ENCODE data around the gene PRDX5. TPM values are rescaled to one million over a fixed set of nuclear protein-coding genes. Genes with fewer than 3 reads are reported as not detected.

The PRDX5 gene
- total RNA-seq, 1 experiment from 2014 or later = 205 TPM

DNA sequence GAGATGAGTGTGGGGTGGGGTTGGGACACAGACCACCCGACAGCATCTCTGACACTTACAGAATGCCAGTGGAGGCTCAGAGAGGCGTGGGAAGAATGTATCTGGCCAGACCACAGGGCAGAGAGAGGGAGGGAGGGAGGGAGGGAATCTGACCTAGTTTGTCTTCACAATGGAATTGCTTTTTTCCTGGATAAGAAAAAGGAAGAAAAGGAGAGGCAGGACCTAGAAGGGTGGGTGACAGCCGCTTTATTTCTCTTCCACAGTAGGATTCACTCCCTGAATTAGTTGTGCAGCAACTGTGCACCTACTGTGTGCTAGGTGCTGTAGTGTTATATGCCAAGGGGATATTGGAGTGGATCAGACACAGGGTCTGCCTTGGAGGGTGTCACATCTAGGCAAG is 23.1 kb upstream of the PRDX5 start:
- peaks cover 10% of the 10 kb centered on the region for H3K4me1 ChIP-seq (ENCODE audit: low read length)
- H3K4me3 ChIP-seq (ENCODE audit: low read length) = no peak overlapping the region
- H3K27ac ChIP-seq (ENCODE audit: low read length) = no peak overlapping the region
- H3K9ac ChIP-seq (ENCODE audit: low read length) = no peak overlapping the region
- no peaks in the 10 kb centered on the region for H3K36me3 ChIP-seq (ENCODE audit: insufficient read depth, low read length)
- no peaks in the 10 kb centered on the region for H3K9me3 ChIP-seq (ENCODE audit: low read length)
- no peak overlapping the region for H2AFZ ChIP-seq (ENCODE audit: low read length)
- no peaks in the 10 kb centered on the region for H3K9me2 ChIP-seq (replicated peaks; ENCODE audit: insufficient read depth, low read length)
- no peaks in the 10 kb centered on the region for H3K79me2 ChIP-seq (ENCODE audit: low read length)
- no peaks in the 10 kb centered on the region for H4K20me1 ChIP-seq (ENCODE audit: insufficient read depth, low read depth, low read length)
- H3K4me2 ChIP-seq (ENCODE audit: low read depth, low read length, poor library complexity, severe bottlenecking) = no peak overlapping the region
- H3K27me3 ChIP-seq (ENCODE audit: low read length) = no peaks in the 10 kb centered on the region
- no peak for DNase-seq

- no peaks in the 10 kb centered on the region for H4K20me1 ChIP-seq (ENCODE audit: insufficient read depth, low read depth, low read length)
- H3K9me2 ChIP-seq (replicated peaks; ENCODE audit: insufficient read depth, low read length) = no peaks in the 10 kb centered on the region
- no peaks in the 10 kb centered on the region for H3K36me3 ChIP-seq (ENCODE audit: insufficient read depth, low read length)
- H3K27ac ChIP-seq (ENCODE audit: low read length) = no peak overlapping the region
- H3K9ac ChIP-seq (ENCODE audit: low read length) = no peak overlapping the region
- peaks cover 16% of the 10 kb centered on the region for H3K4me1 ChIP-seq (ENCODE audit: low read length)
- H3K4me3 ChIP-seq (ENCODE audit: low read length) = no peak overlapping the region
- H3K4me2 ChIP-seq (ENCODE audit: low read depth, low read length, poor library complexity, severe bottlenecking) = no peak overlapping the region
- H3K9me3 ChIP-seq (ENCODE audit: low read length) = no peaks in the 10 kb centered on the region
- DNase-seq = peak; percentile 61
- H3K79me2 ChIP-seq (ENCODE audit: low read length) = no peaks in the 10 kb centered on the region
- no peaks in the 10 kb centered on the region for H3K27me3 ChIP-seq (ENCODE audit: low read length)
- no peak overlapping the region for H2AFZ ChIP-seq (ENCODE audit: low read length)
Observed at GRCh38 chr11:64295760-64296159, 22.2 kb upstream of the PRDX5 start.

GRCh38 chr11:64296236-64296635 is 21.7 kb upstream of the PRDX5 start:
- no peaks in the 10 kb centered on the region for H3K36me3 ChIP-seq (ENCODE audit: insufficient read depth, low read length)
- no peak overlapping the region for H2AFZ ChIP-seq (ENCODE audit: low read length)
- no peaks in the 10 kb centered on the region for H4K20me1 ChIP-seq (ENCODE audit: insufficient read depth, low read depth, low read length)
- H3K27ac ChIP-seq (ENCODE audit: low read length) = no peak overlapping the region
- no peak overlapping the region for H3K4me2 ChIP-seq (ENCODE audit: low read depth, low read length, poor library complexity, severe bottlenecking)
- no peaks in the 10 kb centered on the region for H3K9me2 ChIP-seq (replicated peaks; ENCODE audit: insufficient read depth, low read length)
- no peak overlapping the region for H3K9ac ChIP-seq (ENCODE audit: low read length)
- H3K9me3 ChIP-seq (ENCODE audit: low read length) = no peaks in the 10 kb centered on the region
- H3K79me2 ChIP-seq (ENCODE audit: low read length) = no peaks in the 10 kb centered on the region
- no peak overlapping the region for H3K4me3 ChIP-seq (ENCODE audit: low read length)
- H3K4me1 ChIP-seq (ENCODE audit: low read length) = peaks cover 18% of the 10 kb centered on the region
- DNase-seq = no peak
- H3K27me3 ChIP-seq (ENCODE audit: low read length) = no peaks in the 10 kb centered on the region

GRCh38 chr11:64296830-64297698 is 20.9 kb upstream of the PRDX5 start:
- H3K9me2 ChIP-seq (replicated peaks; ENCODE audit: insufficient read depth, low read length) = no peaks in the 10 kb centered on the region
- no peaks in the 10 kb centered on the region for H3K9me3 ChIP-seq (ENCODE audit: low read length)
- no peak overlapping the region for H3K27ac ChIP-seq (ENCODE audit: low read length)
- H3K79me2 ChIP-seq (ENCODE audit: low read length) = no peaks in the 10 kb centered on the region
- H3K27me3 ChIP-seq (ENCODE audit: low read length) = no peaks in the 10 kb centered on the region
- H3K4me1 ChIP-seq (ENCODE audit: low read length) = peaks cover 18% of the 10 kb centered on the region
- H3K36me3 ChIP-seq (ENCODE audit: insufficient read depth, low read length) = no peaks in the 10 kb centered on the region
- DNase-seq = no peak
- no peak overlapping the region for H3K4me2 ChIP-seq (ENCODE audit: low read depth, low read length, poor library complexity, severe bottlenecking)
- no peak overlapping the region for H2AFZ ChIP-seq (ENCODE audit: low read length)
- no peaks in the 10 kb centered on the region for H4K20me1 ChIP-seq (ENCODE audit: insufficient read depth, low read depth, low read length)
- no peak overlapping the region for H3K9ac ChIP-seq (ENCODE audit: low read length)
- H3K4me3 ChIP-seq (ENCODE audit: low read length) = no peak overlapping the region

DNA sequence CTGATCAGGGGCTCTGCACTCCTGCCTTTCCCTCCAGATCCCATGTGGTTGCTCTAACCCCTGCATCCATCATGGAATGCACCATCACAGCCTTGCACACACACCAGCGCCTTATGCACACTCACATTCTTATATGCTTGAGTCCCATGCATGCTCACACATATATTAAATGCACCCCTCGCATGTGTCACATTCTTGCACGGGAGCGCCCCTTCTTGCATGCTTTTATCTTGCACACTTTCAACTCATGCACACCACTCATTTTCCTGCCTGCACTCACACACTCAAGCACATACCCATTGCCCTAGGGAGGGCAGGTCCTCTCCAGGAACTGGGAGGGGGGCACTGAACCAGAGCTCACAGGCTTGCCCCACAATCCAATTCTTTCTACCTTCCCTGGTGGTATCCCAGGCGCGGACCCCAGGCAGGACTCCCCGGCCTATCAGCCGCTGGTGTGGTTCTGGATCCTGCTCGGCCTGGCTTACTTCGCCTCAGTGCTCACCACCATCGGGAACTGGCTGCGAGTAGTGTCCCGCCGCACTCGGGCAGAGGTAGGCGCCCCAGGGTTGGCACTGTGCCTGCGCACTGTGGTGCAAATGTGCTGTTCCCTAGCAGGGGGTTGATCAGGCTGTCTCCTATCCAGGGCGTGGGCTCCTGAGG is 20.1 kb upstream of the PRDX5 start:
- no peaks in the 10 kb centered on the region for H3K9me3 ChIP-seq (ENCODE audit: low read length)
- H4K20me1 ChIP-seq (ENCODE audit: insufficient read depth, low read depth, low read length) = no peaks in the 10 kb centered on the region
- no peak overlapping the region for H3K4me2 ChIP-seq (ENCODE audit: low read depth, low read length, poor library complexity, severe bottlenecking)
- H3K36me3 ChIP-seq (ENCODE audit: insufficient read depth, low read length) = no peaks in the 10 kb centered on the region
- H3K27ac ChIP-seq (ENCODE audit: low read length) = no peak overlapping the region
- H3K4me1 ChIP-seq (ENCODE audit: low read length) = peaks cover 18% of the 10 kb centered on the region
- no peak overlapping the region for H3K4me3 ChIP-seq (ENCODE audit: low read length)
- H3K9ac ChIP-seq (ENCODE audit: low read length) = no peak overlapping the region
- no peaks in the 10 kb centered on the region for H3K79me2 ChIP-seq (ENCODE audit: low read length)
- H3K9me2 ChIP-seq (replicated peaks; ENCODE audit: insufficient read depth, low read length) = no peaks in the 10 kb centered on the region
- DNase-seq = no peak
- no peaks in the 10 kb centered on the region for H3K27me3 ChIP-seq (ENCODE audit: low read length)
- no peak overlapping the region for H2AFZ ChIP-seq (ENCODE audit: low read length)

DNA sequence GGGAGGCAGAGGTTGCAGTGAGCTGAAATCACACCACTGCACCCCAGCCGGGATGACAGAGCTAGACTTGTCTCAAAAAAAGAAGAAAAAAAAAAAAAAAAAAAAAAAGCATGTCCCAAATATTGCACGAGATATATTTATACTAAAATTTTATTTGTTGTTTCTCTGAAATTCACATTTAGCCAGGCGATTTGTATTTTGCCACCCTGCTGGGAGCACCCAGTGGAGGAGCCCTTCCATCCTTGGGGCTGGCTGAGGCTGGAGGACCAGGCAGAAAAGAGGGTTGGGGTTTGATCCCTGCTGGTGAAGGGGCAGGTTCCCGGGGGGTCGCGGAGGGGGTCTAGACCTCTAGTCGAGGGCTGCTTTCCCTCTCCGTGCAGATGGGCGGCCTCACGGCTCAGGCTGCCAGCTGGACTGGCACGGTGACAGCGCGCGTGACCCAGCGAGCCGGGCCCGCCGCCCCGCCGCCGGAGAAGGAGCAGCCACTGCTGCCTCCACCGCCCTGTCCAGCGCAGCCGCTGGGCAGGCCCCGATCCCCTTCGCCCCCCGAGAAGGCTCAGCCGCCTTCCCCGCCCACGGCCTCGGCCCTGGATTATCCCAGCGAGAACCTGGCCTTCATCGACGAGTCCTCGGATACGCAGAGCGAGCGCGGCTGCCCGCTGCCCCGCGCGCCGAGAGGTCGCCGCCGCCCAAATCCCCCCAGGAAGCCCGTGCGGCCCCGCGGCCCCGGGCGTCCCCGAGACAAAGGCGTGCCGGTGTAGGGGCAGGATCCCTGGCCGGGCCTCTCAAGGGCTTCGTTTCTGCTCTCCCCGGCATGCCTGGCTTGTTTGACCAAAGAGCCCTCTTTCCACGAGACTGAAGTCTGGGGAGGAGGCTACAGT is 18.7 kb upstream of the PRDX5 start:
- H3K27ac ChIP-seq (ENCODE audit: low read length) = no peak overlapping the region
- H3K9me2 ChIP-seq (replicated peaks; ENCODE audit: insufficient read depth, low read length) = no peaks in the 10 kb centered on the region
- peaks cover 4% of the 10 kb centered on the region; the same call in 1 of the 2 replicates for H4K20me1 ChIP-seq (ENCODE audit: insufficient read depth, low read depth, low read length)
- H3K79me2 ChIP-seq (ENCODE audit: low read length) = no peaks in the 10 kb centered on the region
- H3K9me3 ChIP-seq (ENCODE audit: low read length) = no peaks in the 10 kb centered on the region
- no peaks in the 10 kb centered on the region for H3K36me3 ChIP-seq (ENCODE audit: insufficient read depth, low read length)
- no peak overlapping the region for H3K4me3 ChIP-seq (ENCODE audit: low read length)
- H3K9ac ChIP-seq (ENCODE audit: low read length) = no peak overlapping the region
- no peaks in the 10 kb centered on the region for H3K27me3 ChIP-seq (ENCODE audit: low read length)
- DNase-seq = no peak
- H2AFZ ChIP-seq (ENCODE audit: low read length) = no peak overlapping the region
- H3K4me1 ChIP-seq (ENCODE audit: low read length) = peaks cover 30% of the 10 kb centered on the region
- no peak overlapping the region for H3K4me2 ChIP-seq (ENCODE audit: low read depth, low read length, poor library complexity, severe bottlenecking)

GRCh38 chr11:64299847-64300648 is 17.9 kb upstream of the PRDX5 start, which contains the start of gene CATSPERZ:
Gene CATSPERZ, plus strand, starts transcription at chr11:64300358. Its CDS starts 53 bp downstream, at chr11:64300411.
- Histone ChIP-seq H3K9me3 (ENCODE audit: low read length) (no peaks in the 10 kb centered on the region), H3K4me3 (ENCODE audit: low read length) (no peak within 1 kb of the TSS), H3K36me3 (ENCODE audit: insufficient read depth, low read length) (no peaks in the 10 kb centered on the region), H2AFZ (ENCODE audit: low read length) (no peak within 1 kb of the TSS), H3K4me2 (ENCODE audit: low read depth, low read length, poor library complexity, severe bottlenecking) (peak within 1 kb of the TSS; percentile 56), H3K27me3 (ENCODE audit: low read length) (no peaks in the 10 kb centered on the region), H3K9me2 (replicated peaks; ENCODE audit: insufficient read depth, low read length) (no peaks in the 10 kb centered on the region), H3K4me1 (ENCODE audit: low read length) (peaks cover 35% of the 10 kb centered on the region), H3K27ac (ENCODE audit: low read length) (no peak within 1 kb of the TSS), H3K9ac (ENCODE audit: low read length) (no peak within 1 kb of the TSS), H3K79me2 (ENCODE audit: low read length) (no peaks in the 10 kb centered on the region), H4K20me1 (ENCODE audit: insufficient read depth, low read depth, low read length) (peaks cover 4% of the 10 kb centered on the region; the same call in 1 of the 2 replicates)
- no peak for DNase-seq

Data from Karpas-422 (cell line).